C4-2B (cell line): Measurements from ENCODE around the gene PP2D1.
A peak's percentile ranks its signal among the peaks of the same experiment; 100 is the strongest.

Experiments used
- H3K27ac ChIP-seq: fragments of 450-650 bp; 2 replicates; pipeline ENCODE4 v1.5.1; 2017
- CTCF ChIP-seq: fragments of 450-650 bp; conservative IDR thresholded peaks from 2 replicates; pipeline ENCODE4 v1.5.1; 2017; ENCODE audit warnings: mild to moderate bottlenecking
- ZFX ChIP-seq: fragments of 450-650 bp; IDR thresholded peaks from 2 replicates; pipeline ENCODE4 v1.6.1; 2017

The PP2D1 gene

GRCh38 chr3:20055020-20055775, 43.1 kb upstream of the PP2D1 start:
- H3K27ac ChIP-seq, result peak overlapping the region; percentile 30

GRCh38 chr3:20054549-20054987, 42.5 kb upstream of the PP2D1 start:
- TF ChIP-seq CTCF, result no peak
- TF ChIP-seq ZFX, result no peak
- no peak overlapping the region; the same call in 1 of the 2 replicates for H3K27ac ChIP-seq

More at GRCh38 chr3:20055020-20055775, 43.1 kb upstream of the PP2D1 start:
- no peak for TF ChIP-seq ZFX
- TF ChIP-seq CTCF, result no peak

- no peak for TF ChIP-seq CTCF
- TF ChIP-seq ZFX, result no peak
- H3K27ac ChIP-seq, result no peak overlapping the region
These were observed 40.8 kb upstream of the PP2D1 start for GRCh38 chr3:20052851-20053250.

- TF ChIP-seq CTCF (no peak), ZFX (no peak)
- H3K27ac ChIP-seq, result no peak overlapping the region
These were observed 39.2 kb upstream of the PP2D1 start for GRCh38 chr3:20051123-20051806.

GRCh38 chr3:20047976-20048883, 36.2 kb upstream of the PP2D1 start:
- no peak overlapping the region for H3K27ac ChIP-seq
- TF ChIP-seq CTCF, result no peak
- TF ChIP-seq ZFX, result no peak

GRCh38 chr3:20047341-20047779, 35.3 kb upstream of the PP2D1 start:
- TF ChIP-seq CTCF, result no peak
- no peak for TF ChIP-seq ZFX
- no peak overlapping the region for H3K27ac ChIP-seq
